ENCODE measurements around the gene GNAQ. TPM values are rescaled to one million over a fixed set of nuclear protein-coding genes. Genes with fewer than 3 reads are reported as not detected.

Gene GNAQ
- total RNA-seq, 1 experiment from 2014 or later, result 48.6 TPM

- Histone ChIP-seq H3K4me2 (ENCODE audit: insufficient read depth, insufficient read length, low read length) (no peak overlapping the region), H3T11ph (ENCODE audit: low read length) (no peak overlapping the region), H3K79me1 (ENCODE audit: insufficient read depth, low read depth, low read length, poor library complexity, severe bottlenecking) (no peaks in the 10 kb centered on the region), H3K4ac (ENCODE audit: low read depth, low read length) (no peak overlapping the region), H3K9ac (ENCODE audit: extremely low read depth, insufficient read length, low read length) (no peak overlapping the region), H4K5ac (ENCODE audit: insufficient read length, low read depth, low read length) (no peak overlapping the region), H2AFZ (ENCODE audit: low read length) (no peak overlapping the region), H2BK20ac (ENCODE audit: low read depth, low read length, poor library complexity, severe bottlenecking) (no peak overlapping the region), H3K27me3 (ENCODE audit: insufficient read depth, low read length) (no peaks in the 10 kb centered on the region), H4K8ac (replicated peaks; ENCODE audit: insufficient read length, low read depth, low read length) (no peak overlapping the region), H2BK120ac (ENCODE audit: low read depth, low read length, poor library complexity, severe bottlenecking) (no peak overlapping the region), H3K18ac (ENCODE audit: insufficient read length, low read depth, low read length) (no peak overlapping the region), H3K14ac (ENCODE audit: insufficient read depth, low read length) (no peak overlapping the region), H4K91ac (ENCODE audit: insufficient read length, low read depth, low read length) (no peak overlapping the region), H2BK5ac (ENCODE audit: insufficient read length, low read length) (no peak overlapping the region), H3K27ac (ENCODE audit: insufficient read length, low read depth, low read length) (no peak overlapping the region), H2BK12ac (ENCODE audit: insufficient read length, low read depth, low read length) (no peak overlapping the region), H2AK5ac (ENCODE audit: insufficient read length, low read length) (no peak overlapping the region), H2BK15ac (ENCODE audit: low read depth, low read length) (no peak overlapping the region), H3K23me2 (ENCODE audit: insufficient read length, low read depth, low read length, poor library complexity, severe bottlenecking) (no peaks in the 10 kb centered on the region), H4K20me1 (ENCODE audit: control insufficient read depth, insufficient read depth, insufficient read length) (no peaks in the 10 kb centered on the region), H3K4me1 (ENCODE audit: insufficient read depth, low read length) (no peaks in the 10 kb centered on the region), H3K56ac (ENCODE audit: insufficient read length, low read depth, low read length) (no peak overlapping the region), H3K79me2 (ENCODE audit: insufficient read depth, low read length) (no peaks in the 10 kb centered on the region), H3K23ac (ENCODE audit: insufficient read length, low read depth, low read length) (no peak overlapping the region), H3K9me3 (ENCODE audit: control insufficient read depth, low read depth, low read length) (no peaks in the 10 kb centered on the region)
- no peak for DNase-seq
- TF ChIP-seq CTCF (conservative IDR thresholded peaks at IDR 0.05), result no peak
- no peaks in the 10 kb centered on the region for H3K27me3 Mint-ChIP-seq (ENCODE audit: low read depth)
- no peak overlapping the region for H3K27ac Mint-ChIP-seq
- no CpG with 5 or more reads among the region's 1 CpG for WGBS (ENCODE audit: extremely low coverage, insufficient read length, low lambda C conversion rate)
- H3K9me3 Mint-ChIP-seq, result no peaks in the 10 kb centered on the region
- H3K4me3 Mint-ChIP-seq, result no peak overlapping the region
- peaks cover 0 to 6% (median 0%) of the 10 kb centered on the region in 3 experiments; a peak in 1 of 7 replicates for H3K36me3 Mint-ChIP-seq (ENCODE audit: insufficient read depth in 1 of 3, low read depth in 3 of 3)
- H3K4me1 Mint-ChIP-seq, result peaks cover 20 to 37% of the 10 kb centered on the region in 2 experiments
Observed at GRCh38 chr9:77906991-77907390, 124.6 kb downstream of the GNAQ start.
